ENCODE data around the gene GYG1. TPM values are rescaled to one million over a fixed set of nuclear protein-coding genes. Genes with fewer than 3 reads are reported as not detected.

Gene GYG1
- 19.2 TPM for total RNA-seq
- 10 to 100 TPM; 56.4 to 59.3 (median 57.6) TPM for polyA plus RNA-seq

DNA sequence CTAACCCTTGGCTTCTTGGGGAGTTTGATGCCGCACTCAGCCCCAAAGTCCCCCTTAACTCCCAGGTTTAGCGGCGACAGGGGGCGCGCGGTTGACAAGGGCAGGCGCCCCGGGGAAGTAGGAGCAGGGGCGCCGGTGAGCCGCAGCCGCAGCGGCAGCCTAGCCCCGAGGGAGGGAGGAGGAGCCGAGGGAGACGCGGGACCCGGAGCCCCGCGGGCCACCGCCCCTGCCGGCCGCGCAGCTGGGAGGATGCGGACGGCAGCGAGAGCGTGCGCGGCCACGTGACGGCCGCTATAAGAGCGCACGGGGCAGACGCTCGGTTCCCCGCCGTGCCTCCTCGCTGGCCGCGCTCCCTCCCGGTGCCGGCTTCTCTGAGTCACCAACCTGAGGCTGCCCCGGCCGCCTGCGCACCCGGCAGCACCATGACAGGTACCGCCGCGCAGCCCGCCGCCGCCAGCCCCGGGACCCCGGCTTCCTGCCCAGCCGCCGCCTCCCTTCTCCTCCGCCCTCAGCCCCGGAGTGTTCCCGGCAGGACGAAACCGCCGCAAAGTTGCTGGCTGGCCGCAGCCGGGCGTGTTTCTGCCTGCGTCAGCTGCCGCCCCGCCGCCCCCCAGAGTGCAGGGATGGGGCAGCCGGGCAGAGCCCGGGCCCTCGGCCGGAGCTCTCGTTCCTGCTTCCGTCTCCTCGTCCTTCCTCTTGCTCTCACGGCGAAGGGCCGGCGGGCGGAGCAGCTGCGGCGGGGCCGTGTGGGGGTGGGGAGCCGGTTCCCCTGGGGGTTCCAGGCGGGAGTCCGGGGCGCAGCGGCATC, at the start of gene GYG1:
GYG1 (plus strand) TSS at position 322 of the 808 bp plus-strand sequence; CDS start at position 423, 101 bp downstream.
- peaks cover 10% of the 10 kb centered on the region for H3K36me3 Mint-ChIP-seq
- peak within 1 kb of the TSS; percentile 80 to 90 (median 89) for H3K27ac Mint-ChIP-seq
- Histone ChIP-seq H3K4me3 (ENCODE audit: low read depth, low read length) (peak within 1 kb of the TSS; percentile 89), H3K27ac (ENCODE audit: insufficient read depth, low read length, poor library complexity, severe bottlenecking) (peak within 1 kb of the TSS; percentile 74), H3K27me3 (ENCODE audit: control insufficient read depth, insufficient read depth, low read length) (no peaks in the 10 kb centered on the region), H3K36me3 (ENCODE audit: control insufficient read depth, insufficient read depth, low read length) (peaks cover 5% of the 10 kb centered on the region), H3K9me3 (ENCODE audit: control insufficient read depth in 2 of 2, low read length in 2 of 2) (no peaks in the 10 kb centered on the region), H3K4me1 (ENCODE audit: control insufficient read depth, insufficient read depth, low read length, poor library complexity, severe bottlenecking) (peaks cover 28% of the 10 kb centered on the region)
- H3K9me3 Mint-ChIP-seq: no peaks in the 10 kb centered on the region
- peaks cover 10 to 39% (median 26%) of the 10 kb centered on the region in 4 donors for H3K4me1 Mint-ChIP-seq
- H3K4me3 Mint-ChIP-seq: peak within 1 kb of the TSS; percentile 80 to 92 (median 87)
- H3K27me3 Mint-ChIP-seq: no peaks in the 10 kb centered on the region
- ATAC-seq (ENCODE audit: low read depth in 2 of 2) (peak; percentile 89 to 90), DNase-seq (peak; percentile 71 to 88 (median 81))

DNA sequence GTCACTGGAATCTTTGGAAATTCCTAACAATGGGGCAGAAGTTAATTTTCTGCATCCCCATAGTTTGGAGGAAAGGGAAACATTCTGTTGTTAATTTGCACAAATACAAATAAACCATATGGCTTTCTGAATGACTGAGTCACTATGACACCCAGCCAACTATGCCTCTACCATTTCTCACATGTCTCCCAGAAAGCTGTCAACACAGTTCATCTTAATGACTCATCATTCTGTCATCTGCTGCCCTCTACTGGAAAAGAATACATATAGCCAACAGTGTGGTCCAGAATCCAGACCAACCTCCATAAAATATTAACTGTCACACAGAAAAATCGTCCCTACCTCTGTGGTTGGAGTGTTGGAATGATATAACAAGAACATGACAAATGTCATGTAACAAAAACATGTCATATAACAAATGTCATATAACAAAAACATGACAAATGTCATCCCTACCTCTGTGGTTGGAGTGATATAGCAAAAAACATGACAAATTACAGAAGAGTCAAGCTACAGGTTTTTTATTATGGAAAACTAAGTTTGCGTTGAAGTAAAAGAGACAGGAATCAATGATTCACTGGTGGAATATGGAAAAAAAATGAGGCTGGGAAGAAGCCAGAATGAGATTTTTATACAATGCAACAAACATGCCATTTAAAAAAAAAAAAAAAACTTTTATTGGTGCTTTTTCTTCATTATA, 47.7 kb upstream of the GYG1 start:
- Histone ChIP-seq H3K27ac (ENCODE audit: insufficient read depth, low read length, poor library complexity, severe bottlenecking) (no peak overlapping the region), H3K4me1 (ENCODE audit: control insufficient read depth, insufficient read depth, low read length, poor library complexity, severe bottlenecking) (no peaks in the 10 kb centered on the region), H3K27me3 (ENCODE audit: control insufficient read depth, insufficient read depth, low read length) (no peaks in the 10 kb centered on the region), H3K36me3 (ENCODE audit: control insufficient read depth, insufficient read depth, low read length) (no peaks in the 10 kb centered on the region), H3K4me3 (ENCODE audit: low read depth, low read length) (no peak overlapping the region), H3K9me3 (ENCODE audit: control insufficient read depth in 2 of 2, low read length in 2 of 2) (no peaks in the 10 kb centered on the region)
- Mint-ChIP-seq H3K4me1 (no peaks in the 10 kb centered on the region), H3K27ac (no peak overlapping the region), H3K27me3 (peaks cover 21% of the 10 kb centered on the region), H3K9me3 (no peaks in the 10 kb centered on the region), H3K4me3 (no peak overlapping the region), H3K36me3 (no peaks in the 10 kb centered on the region)
- ATAC-seq (ENCODE audit: low read depth in 2 of 2): peak; percentile 83 to 87
- peak in 2 of 3 donors; percentile 44 to 69 for DNase-seq

DNA sequence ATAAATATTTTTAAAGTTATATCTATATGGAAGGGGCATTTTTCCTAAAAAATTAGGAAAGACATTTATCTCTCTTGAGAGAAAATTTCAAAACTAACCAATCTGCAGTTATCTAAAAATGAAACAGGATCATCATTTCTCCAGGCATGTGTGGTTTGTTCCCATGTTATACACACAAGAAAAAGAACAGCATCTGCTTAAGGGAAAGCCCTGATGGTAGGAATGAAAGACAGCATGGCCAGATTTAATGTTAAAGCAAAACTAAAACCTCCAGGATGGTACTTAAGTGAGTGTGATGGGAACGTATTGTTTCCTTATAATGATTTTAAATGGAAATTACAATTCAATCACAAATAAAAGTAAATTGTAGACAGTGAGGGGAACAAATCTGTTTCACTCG, 46.2 kb upstream of the GYG1 start:
- Histone ChIP-seq H3K4me3 (ENCODE audit: low read depth, low read length) (no peak overlapping the region), H3K36me3 (ENCODE audit: control insufficient read depth, insufficient read depth, low read length) (no peaks in the 10 kb centered on the region), H3K27me3 (ENCODE audit: control insufficient read depth, insufficient read depth, low read length) (no peaks in the 10 kb centered on the region), H3K9me3 (ENCODE audit: control insufficient read depth in 2 of 2, low read length in 2 of 2) (no peaks in the 10 kb centered on the region), H3K4me1 (ENCODE audit: control insufficient read depth, insufficient read depth, low read length, poor library complexity, severe bottlenecking) (no peaks in the 10 kb centered on the region), H3K27ac (ENCODE audit: insufficient read depth, low read length, poor library complexity, severe bottlenecking) (no peak overlapping the region)
- H3K27ac Mint-ChIP-seq: no peak overlapping the region
- no peak overlapping the region for H3K4me3 Mint-ChIP-seq
- no peaks in the 10 kb centered on the region for H3K4me1 Mint-ChIP-seq
- H3K9me3 Mint-ChIP-seq: no peaks in the 10 kb centered on the region
- H3K36me3 Mint-ChIP-seq: no peaks in the 10 kb centered on the region
- DNase-seq (no peak), ATAC-seq (ENCODE audit: low read depth in 2 of 2) (no peak)
- peaks cover 16% of the 10 kb centered on the region for H3K27me3 Mint-ChIP-seq

DNA sequence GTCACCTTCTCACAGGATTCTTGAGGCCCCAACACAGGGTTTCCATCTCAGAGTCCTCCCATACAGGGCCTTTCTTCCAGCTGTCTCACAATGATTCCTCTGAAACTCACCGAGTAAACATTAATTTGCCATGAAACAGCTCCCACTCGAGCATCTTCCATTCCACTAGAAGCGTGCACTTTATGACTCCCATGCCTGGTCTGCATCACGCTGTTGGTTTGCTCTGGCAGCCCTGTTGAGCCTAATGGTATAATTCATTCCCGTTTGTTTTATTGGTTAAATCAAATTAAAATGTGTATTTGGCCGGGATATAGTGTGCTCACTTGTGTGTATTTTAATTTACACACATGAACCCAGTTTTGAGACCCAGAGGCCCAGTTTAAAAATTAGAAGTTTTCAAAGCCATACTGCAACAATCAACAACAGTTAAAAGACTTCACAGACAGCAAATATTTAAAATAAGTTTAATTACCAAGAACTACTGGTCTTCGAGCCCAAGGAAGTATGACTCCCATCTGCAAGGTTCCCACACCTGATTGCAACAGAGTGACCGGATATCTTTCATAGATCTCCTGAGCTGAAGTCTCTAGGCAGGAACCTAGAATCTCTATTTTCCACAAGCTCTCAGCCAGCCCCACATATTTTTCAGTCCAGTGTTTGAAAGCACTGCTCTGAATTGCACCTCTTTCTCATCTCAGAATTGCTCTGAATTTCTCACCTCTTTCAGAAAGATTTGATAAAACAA, 42.3 kb upstream of the GYG1 start:
- Mint-ChIP-seq H3K36me3 (no peaks in the 10 kb centered on the region), H3K27ac (no peak overlapping the region), H3K4me1 (no peaks in the 10 kb centered on the region), H3K4me3 (no peak overlapping the region), H3K27me3 (peaks cover 11% of the 10 kb centered on the region), H3K9me3 (no peaks in the 10 kb centered on the region)
- Histone ChIP-seq H3K27me3 (ENCODE audit: control insufficient read depth, insufficient read depth, low read length) (peaks cover 3% of the 10 kb centered on the region), H3K4me3 (ENCODE audit: low read depth, low read length) (no peak overlapping the region), H3K36me3 (ENCODE audit: control insufficient read depth, insufficient read depth, low read length) (no peaks in the 10 kb centered on the region), H3K4me1 (ENCODE audit: control insufficient read depth, insufficient read depth, low read length, poor library complexity, severe bottlenecking) (no peaks in the 10 kb centered on the region), H3K27ac (ENCODE audit: insufficient read depth, low read length, poor library complexity, severe bottlenecking) (no peak overlapping the region), H3K9me3 (ENCODE audit: control insufficient read depth in 2 of 2, low read length in 2 of 2) (no peaks in the 10 kb centered on the region)
- DNase-seq (no peak), ATAC-seq (ENCODE audit: low read depth in 2 of 2) (no peak)

DNA sequence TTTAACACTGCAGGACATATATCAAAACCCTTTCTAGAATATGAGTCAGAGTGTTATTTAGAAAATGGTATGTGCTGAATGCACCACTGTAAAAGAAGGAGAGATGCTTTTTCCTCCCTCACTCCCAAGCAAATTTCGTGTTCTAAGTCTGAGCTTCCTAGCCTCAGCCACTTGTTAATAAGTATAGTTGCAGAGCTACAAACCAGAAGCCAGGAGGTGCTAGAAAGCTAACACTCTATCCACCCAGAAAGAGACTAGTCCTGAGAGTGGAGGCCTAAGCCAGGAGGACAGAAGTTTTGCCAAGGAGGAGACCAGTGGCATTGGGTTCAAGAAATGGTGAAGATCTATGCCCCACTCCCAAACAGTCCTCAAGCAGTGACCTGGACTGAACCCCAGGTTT, 40.5 kb upstream of the GYG1 start:
- H3K27me3 Mint-ChIP-seq: peaks cover 11% of the 10 kb centered on the region
- no peaks in the 10 kb centered on the region for H3K9me3 Mint-ChIP-seq
- H3K4me3 Mint-ChIP-seq: no peak overlapping the region
- no peaks in the 10 kb centered on the region for H3K36me3 Mint-ChIP-seq
- Histone ChIP-seq H3K9me3 (ENCODE audit: control insufficient read depth in 2 of 2, low read length in 2 of 2) (no peaks in the 10 kb centered on the region), H3K4me3 (ENCODE audit: low read depth, low read length) (no peak overlapping the region), H3K27ac (ENCODE audit: insufficient read depth, low read length, poor library complexity, severe bottlenecking) (no peak overlapping the region), H3K27me3 (ENCODE audit: control insufficient read depth, insufficient read depth, low read length) (peaks cover 6% of the 10 kb centered on the region), H3K36me3 (ENCODE audit: control insufficient read depth, insufficient read depth, low read length) (no peaks in the 10 kb centered on the region), H3K4me1 (ENCODE audit: control insufficient read depth, insufficient read depth, low read length, poor library complexity, severe bottlenecking) (no peaks in the 10 kb centered on the region)
- no peak overlapping the region for H3K27ac Mint-ChIP-seq
- no peak for ATAC-seq (ENCODE audit: low read depth in 2 of 2)
- DNase-seq: peak in 1 of 3 donors; percentile 23
- H3K4me1 Mint-ChIP-seq: no peaks in the 10 kb centered on the region

DNA sequence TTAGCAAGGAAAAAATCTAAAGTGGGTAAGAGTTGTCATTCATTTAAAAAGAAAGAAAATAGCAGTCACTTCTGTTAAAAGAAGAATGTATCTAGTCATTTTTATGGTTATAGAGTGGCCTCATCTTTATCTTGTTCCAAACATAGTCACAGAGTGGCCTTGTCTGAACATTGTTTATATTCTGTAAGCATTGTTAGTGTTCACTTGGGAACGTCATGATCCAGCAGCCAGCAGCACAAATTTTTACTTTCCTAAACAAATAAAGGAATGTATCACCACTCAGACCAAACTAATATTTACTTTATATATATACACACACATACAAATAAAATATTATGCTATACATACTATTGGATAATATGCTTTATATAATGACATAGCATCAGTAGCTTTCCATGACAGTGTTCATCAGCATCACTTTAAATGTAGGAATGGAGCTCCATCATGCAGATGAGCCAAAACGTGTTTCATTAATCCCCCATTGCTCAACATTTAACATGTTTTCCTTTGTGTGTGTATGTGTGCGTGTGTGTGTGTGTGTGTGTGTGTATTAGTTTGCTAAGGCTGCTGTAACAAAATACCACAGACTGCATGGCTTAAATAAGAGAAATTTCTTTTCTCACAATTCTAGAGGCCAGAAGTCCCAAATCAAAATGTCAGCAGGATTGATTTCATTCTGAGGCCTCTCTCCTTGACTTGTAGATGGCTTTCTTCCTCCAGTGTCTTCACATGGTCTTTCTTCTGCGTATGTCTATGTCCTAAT, 39.6 kb upstream of the GYG1 start:
- ATAC-seq (ENCODE audit: low read depth in 2 of 2): no peak
- no peak overlapping the region for H3K27ac Mint-ChIP-seq

DNA sequence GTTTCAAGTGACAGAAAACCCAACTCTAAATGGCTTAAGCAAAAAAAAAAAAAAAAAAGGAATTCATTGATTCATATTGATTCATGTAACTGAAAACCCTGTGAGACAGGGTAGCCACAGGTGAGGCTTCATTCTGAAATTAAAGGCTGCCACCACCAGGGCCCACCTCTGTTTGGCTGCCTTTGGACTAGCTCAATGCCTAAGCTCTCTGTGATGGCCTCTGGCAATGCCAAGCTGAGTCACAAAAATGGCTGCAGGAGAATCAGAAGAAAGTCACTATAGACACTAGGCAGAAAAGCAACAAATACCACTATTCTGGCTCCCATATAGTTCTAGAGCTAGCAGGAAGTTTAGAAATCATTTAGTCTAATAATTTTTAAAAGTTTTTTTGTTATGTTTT, 38.2 kb upstream of the GYG1 start:
- peaks cover 6% of the 10 kb centered on the region for H3K27me3 ChIP-seq (ENCODE audit: control insufficient read depth, insufficient read depth, low read length)
- no peak for ATAC-seq (ENCODE audit: low read depth in 2 of 2)
- peaks cover 4% of the 10 kb centered on the region for H3K27me3 Mint-ChIP-seq

More for the DNA sequence above, 39.6 kb upstream of the GYG1 start:
- Histone ChIP-seq H3K36me3 (ENCODE audit: control insufficient read depth, insufficient read depth, low read length) (no peaks in the 10 kb centered on the region), H3K9me3 (ENCODE audit: control insufficient read depth in 2 of 2, low read length in 2 of 2) (no peaks in the 10 kb centered on the region), H3K4me1 (ENCODE audit: control insufficient read depth, insufficient read depth, low read length, poor library complexity, severe bottlenecking) (no peaks in the 10 kb centered on the region), H3K27me3 (ENCODE audit: control insufficient read depth, insufficient read depth, low read length) (peaks cover 6% of the 10 kb centered on the region), H3K4me3 (ENCODE audit: low read depth, low read length) (no peak overlapping the region), H3K27ac (ENCODE audit: insufficient read depth, low read length, poor library complexity, severe bottlenecking) (no peak overlapping the region)
- H3K36me3 Mint-ChIP-seq: no peaks in the 10 kb centered on the region
- no peak overlapping the region for H3K4me3 Mint-ChIP-seq
- DNase-seq: no peak
- no peaks in the 10 kb centered on the region for H3K9me3 Mint-ChIP-seq
- H3K27me3 Mint-ChIP-seq: peaks cover 11% of the 10 kb centered on the region
- H3K4me1 Mint-ChIP-seq: no peaks in the 10 kb centered on the region

More for the DNA sequence above, 38.2 kb upstream of the GYG1 start:
- H3K27ac Mint-ChIP-seq: no peak overlapping the region
- no peaks in the 10 kb centered on the region for H3K4me1 ChIP-seq (ENCODE audit: control insufficient read depth, insufficient read depth, low read length, poor library complexity, severe bottlenecking)
- no peak overlapping the region for H3K27ac ChIP-seq (ENCODE audit: insufficient read depth, low read length, poor library complexity, severe bottlenecking)
- no peak overlapping the region for H3K4me3 ChIP-seq (ENCODE audit: low read depth, low read length)
- no peaks in the 10 kb centered on the region for H3K36me3 ChIP-seq (ENCODE audit: control insufficient read depth, insufficient read depth, low read length)
- H3K9me3 ChIP-seq (ENCODE audit: control insufficient read depth in 2 of 2, low read length in 2 of 2): no peaks in the 10 kb centered on the region
- DNase-seq: no peak
- H3K9me3 Mint-ChIP-seq: no peaks in the 10 kb centered on the region
- H3K4me1 Mint-ChIP-seq: peaks cover 0 to 3% (median 0%) of the 10 kb centered on the region in 4 donors
- no peak overlapping the region for H3K4me3 Mint-ChIP-seq
- H3K36me3 Mint-ChIP-seq: no peaks in the 10 kb centered on the region

Measured in CD4-positive, CD25-positive, alpha-beta regulatory T cell (primary cell).